HepG2 (cell line): ENCODE data around the gene TSPAN15. TPM values are rescaled to one million over a fixed set of nuclear protein-coding genes. Genes with fewer than 3 reads are reported as not detected.

Source experiments
- ATAC-seq: fragments of 200-7000 bp; cut with Tn5 transposase; 3 replicates; pipeline ENCODE4 v1.9.1; 2020; ENCODE audit warnings: mild to moderate bottlenecking, moderate library complexity
- BruUV-seq: library from RNA; stranded (reverse); fragments of 400-500 nt; replicated peaks from 2 replicates; lab custom pipeline; 2021; lab: Mats Ljungman, UMichigan
- CTCF ChIA-PET: fragments of 300-600 bp; formaldehyde crosslinking; extraction: SDS; loops from one replicate; lab custom pipeline; 2021; ENCODE audit warnings: low total read pairs, inconsistent platforms, low intra/inter-chr PET ratio; lab: Yijun Ruan, JAX
- POLR2A ChIA-PET: fragments of 350-600 bp; sonication (Branson Sonifier 250); formaldehyde crosslinking; loops from one replicate; lab custom pipeline; 2020; ENCODE audit warnings: antibody characterized with exemption, inconsistent platforms; lab: Yijun Ruan, JAX
- DNase-seq: peaks from one replicate; pipeline ENCODE4 v3.0.0-alpha.2; 2015; ENCODE audit warnings: low spot score
- FAIRE-seq: peaks from 3 replicates; lab custom pipeline; 2011; peaks lifted over from hg19 to GRCh38; lab: Jason Lieb, UNC
- H2AFZ ChIP-seq: one replicate; pipeline ENCODE4 v1.6.1; 2011; ENCODE audit warnings: low read length, inconsistent platforms
- H3K27ac ChIP-seq: fragments of 300-600 bp; 3 replicates; pipeline ENCODE4 v1.8.0; 2011; ENCODE audit warnings: mixed run types, mild to moderate bottlenecking, mixed read lengths, low read length, inconsistent platforms; ENCODE audit not compliant: insufficient read depth; ENCODE audit errors: extremely low read length
- H3K27me3 ChIP-seq, 2 experiments: fragments of 200-600 bp in 1 of 2; 2 replicates in 1 of 2; 3 replicates in 1 of 2; pipeline versions ENCODE4 v1.6.0 to v1.8.0; 2011; ENCODE audit warnings: low read length in 2 of 2, mild to moderate bottlenecking in 2 of 2, moderate library complexity in 2 of 2, inconsistent platforms in 1 of 2; ENCODE audit not compliant: insufficient read depth in 2 of 2, control insufficient read depth in 1 of 2
- H3K36me3 ChIP-seq, 2 experiments: fragments of 200-600 bp in 1 of 2; replicated peaks in 1 of 2; 2 replicates in 1 of 2; 3 replicates in 1 of 2; pipeline versions ENCODE4 v1.5.1 to v1.8.0; 2011; ENCODE audit warnings: low read length in 2 of 2, inconsistent platforms in 1 of 2; ENCODE audit not compliant: insufficient read depth in 2 of 2, control insufficient read depth in 1 of 2
- H3K4me1 ChIP-seq: 2 replicates; pipeline ENCODE4 v1.5.1; 2012; ENCODE audit warnings: low read length, inconsistent platforms; ENCODE audit not compliant: insufficient read depth
- H3K4me2 ChIP-seq: 2 replicates; pipeline ENCODE4 v1.6.0; 2011; ENCODE audit warnings: low read depth, low read length, inconsistent platforms
- H3K4me3 ChIP-seq, 3 experiments: fragments of 200-600 bp in 1 of 3; sonication (generic), shearing (Covaris generic) in 1 of 3; replicated peaks in 1 of 3; 2 replicates each; pipeline ENCODE4 v1.5.1; 2011 to 2016; ENCODE audit warnings: low read length in 3 of 3, inconsistent platforms in 2 of 3, low read depth in 2 of 3, mild to moderate bottlenecking in 2 of 3, control low read depth in 1 of 3, mixed read lengths in 1 of 3; ENCODE audit not compliant: insufficient read depth in 1 of 3
- H3K79me2 ChIP-seq: one replicate; pipeline ENCODE4 v1.6.1; 2011; ENCODE audit warnings: low read length, inconsistent platforms; ENCODE audit not compliant: insufficient read depth
- H3K9ac ChIP-seq: 2 replicates; pipeline ENCODE4 v1.6.0; 2011; ENCODE audit warnings: mild to moderate bottlenecking, low read depth, low read length, inconsistent platforms; ENCODE audit not compliant: insufficient read depth
- H3K9me3 ChIP-seq: 2 replicates; pipeline ENCODE4 v1.5.1; 2012; ENCODE audit warnings: mild to moderate bottlenecking, low read length
- H4K20me1 ChIP-seq: 2 replicates; pipeline ENCODE4 v1.6.0; 2011; ENCODE audit warnings: inconsistent platforms, mild to moderate bottlenecking, low read length, moderate library complexity; ENCODE audit not compliant: insufficient read depth
- AGO2 ChIP-seq: fragments of 200-400 bp; formaldehyde crosslinking; optimal IDR thresholded peaks from 2 replicates; pipeline ENCODE3; 2017; ENCODE audit warnings: mild to moderate bottlenecking, low read depth, low read length, moderate library complexity
- ATF1 ChIP-seq: IDR thresholded peaks from 2 replicates; pipeline ENCODE4 v1.6.1; 2016; ENCODE audit warnings: mild to moderate bottlenecking, control low read depth
- GATAD1 ChIP-seq: IDR thresholded peaks from 2 replicates; pipeline ENCODE4 v1.6.1; 2016; ENCODE audit warnings: missing genetic modification reagents, missing compliant biosample characterization
- HMG20A ChIP-seq: IDR thresholded peaks from 2 replicates; pipeline ENCODE4 v1.6.1; 2016; ENCODE audit warnings: borderline replicate concordance
- HMGXB3 ChIP-seq: sonication (generic); formaldehyde crosslinking; IDR thresholded peaks from 2 replicates; pipeline ENCODE4 v1.4.0; 2020; ENCODE audit warnings: missing genetic modification reagents, borderline replicate concordance
- KMT2B ChIP-seq: IDR thresholded peaks from 2 replicates; pipeline ENCODE4 v1.6.1; 2016; ENCODE audit warnings: missing genetic modification reagents, missing compliant biosample characterization
- NFATC3 ChIP-seq: sonication (generic); formaldehyde crosslinking; IDR thresholded peaks from 2 replicates; pipeline ENCODE4 v1.5.1; 2020; ENCODE audit warnings: mild to moderate bottlenecking, missing genetic modification reagents
- RAD21 ChIP-seq: fragments of 450-650 bp; formaldehyde crosslinking; IDR thresholded peaks from 2 replicates; pipeline ENCODE4 v1.5.0; 2020; ENCODE audit warnings: mild to moderate bottlenecking
- SMARCE1 ChIP-seq: fragments of 450-650 bp; IDR thresholded peaks from 2 replicates; pipeline ENCODE4 v1.6.1; 2017; ENCODE audit warnings: borderline replicate concordance
- SNAPC2 ChIP-seq: sonication (generic); formaldehyde crosslinking; IDR thresholded peaks from 2 replicates; pipeline ENCODE4 v1.8.1; 2022; ENCODE audit warnings: mild to moderate bottlenecking, missing genetic modification reagents
- TFDP2 ChIP-seq: sonication (generic); formaldehyde crosslinking; IDR thresholded peaks from 2 replicates; pipeline ENCODE4 v1.4.0; 2020; ENCODE audit warnings: missing genetic modification reagents
- ZFX ChIP-seq: sonication (generic); formaldehyde crosslinking; IDR thresholded peaks from 2 replicates; pipeline ENCODE4 v1.4.0; 2020; ENCODE audit warnings: mild to moderate bottlenecking, low read depth, missing genetic modification reagents, moderate library complexity
- ZKSCAN5 ChIP-seq: sonication (generic); formaldehyde crosslinking; IDR thresholded peaks from 2 replicates; pipeline ENCODE4 v1.5.1; 2020; ENCODE audit warnings: mild to moderate bottlenecking, missing genetic modification reagents
- ZNF292 ChIP-seq: sonication (generic); formaldehyde crosslinking; IDR thresholded peaks from 2 replicates; pipeline ENCODE4 v1.8.1; 2022; ENCODE audit warnings: mild to moderate bottlenecking, low read depth, missing genetic modification reagents, borderline replicate concordance
- ZNF432 ChIP-seq: sonication (generic); formaldehyde crosslinking; IDR thresholded peaks from 2 replicates; pipeline ENCODE4 v1.5.0; 2020; ENCODE audit warnings: missing genetic modification reagents, mild to moderate bottlenecking, borderline replicate concordance
- WGBS: methylation state at CpG from one replicate; pipeline ENCODE4 v1.1.6; 2017; ENCODE audit warnings: low lambda C conversion rate; 5-methylcytosine and 5-hydroxymethylcytosine counted together
- in situ Hi-C: cut with HindIII; loops from 2 replicates; pipeline ENCODE4 v1.10.0; 2017; ENCODE audit warnings: low pct_unique_long_range_greater_than_20kb; ENCODE audit not compliant: extremely low pct_ligation_motif_present
- intact Hi-C: fragments of 100-400 bp; cut with micrococcal nuclease; formaldehyde crosslinking; loops from one replicate; pipeline ENCODE4 v1.10.0; 2022; ENCODE audit not compliant: unreplicated experiment
- polyA plus RNA-seq, 8 experiments: library from polyadenylated mRNA; depleted of rRNA in 3 of 8; stranded (reverse) in 7 of 8; unstranded in 1 of 8; fragments of >200 nt; fragmentation: Illumina TruSeq in 4 of 8; extraction: Trizol in 4 of 8; gene quantifications; 2 replicates each; pipeline versions ENCODE4 v1.2.1 to v1.2.3, GENCODE V29; 2011 to 2016; ENCODE audit warnings: low read depth in 4 of 8, missing spikeins in 1 of 8, mixed read lengths in 1 of 8; ENCODE audit not compliant: insufficient read depth in 1 of 8
- total RNA-seq, 5 experiments: library from RNA; depleted of rRNA; stranded (reverse); fragments of >200 nt; fragmentation: Illumina TruSeq; extraction: Trizol; gene quantifications; 2 replicates each; pipeline ENCODE4 v1.2.3, GENCODE V29; 2016; ENCODE audit warnings: low read depth in 1 of 5

TSPAN15 gene
- total and polyA plus RNA-seq, 2 of the 13 experiments (the other 11 are each of a cell fraction or from before 2014, with no cell fraction given), result 0.27 to 3.2 TPM

- Histone ChIP-seq H3K4me1 (no peaks in the 10 kb centered on the region), H3K9ac (no peak overlapping the region), H4K20me1 (no peaks in the 10 kb centered on the region), H3K4me2 (no peak overlapping the region), H3K9me3 (no peaks in the 10 kb centered on the region), H3K27me3 (no peaks in the 10 kb centered on the region; a peak in 1 of 5 replicates), H3K79me2 (no peaks in the 10 kb centered on the region), H3K4me3 (no peak overlapping the region), H3K36me3 (no peaks in the 10 kb centered on the region), H2AFZ (no peak overlapping the region), H3K27ac (no peak overlapping the region)
- POLR2A ChIA-PET, result no interaction called here
- ATAC-seq, result no peak
- no TSS peak for BruUV-seq
- intact Hi-C loops, result no loop called here
- WGBS, result 49% methylated on average over 6 of the region's 6 CpGs
- TF ChIP-seq NFATC3 (no peak), GATAD1 (CRISPR knock-in tag) (no peak), KMT2B (CRISPR knock-in tag) (no peak), ATF1 (CRISPR knock-in tag) (no peak)
- CTCF ChIA-PET, result no interaction called here
- no peak for FAIRE-seq
- in situ Hi-C loops, result loop anchor here (10.0 kb wide), 1 partner anchor 267 kb away; no protein-coding TSS in a partner anchor
- no peak for DNase-seq
Measured at GRCh38 chr10:69501657-69502056, 50.4 kb downstream of the TSPAN15 start.

GRCh38 chr10:69502589-69502988, 51.3 kb downstream of the TSPAN15 start:
- ATAC-seq, result no peak
- ChIA-PET POLR2A (no interaction called here), CTCF (no interaction called here)
- no TSS peak for BruUV-seq
- no peak overlapping the region for H2AFZ ChIP-seq
- no peaks in the 10 kb centered on the region for H3K4me1 ChIP-seq
- no peaks in the 10 kb centered on the region for H4K20me1 ChIP-seq
- FAIRE-seq, result no peak
- in situ Hi-C loops (loop anchor here (10.0 kb wide), 1 partner anchor 268 kb away; no protein-coding TSS in a partner anchor), intact Hi-C loops (no loop called here)
- DNase-seq, result no peak
- H3K79me2 ChIP-seq, result no peaks in the 10 kb centered on the region
- no peaks in the 10 kb centered on the region for H3K36me3 ChIP-seq
- H3K9me3 ChIP-seq, result no peaks in the 10 kb centered on the region
- H3K4me2 ChIP-seq, result no peak overlapping the region
- no peak overlapping the region for H3K27ac ChIP-seq
- WGBS, result 53% methylated on average over 2 of the region's 4 CpGs
- no peak overlapping the region for H3K9ac ChIP-seq
- no peaks in the 10 kb centered on the region; a peak in 1 of 5 replicates for H3K27me3 ChIP-seq
- H3K4me3 ChIP-seq, result no peak overlapping the region
- TF ChIP-seq TFDP2 (CRISPR knock-in tag) (no peak), AGO2 (no peak), ZNF292 (CRISPR knock-in tag) (no peak), ZFX (CRISPR knock-in tag) (no peak), SNAPC2 (no peak), HMG20A (CRISPR knock-in tag) (no peak), HMGXB3 (CRISPR knock-in tag) (no peak), ZKSCAN5 (CRISPR knock-in tag) (no peak), RAD21 (CRISPR knock-in tag) (no peak), SMARCE1 (no peak), ZNF432 (CRISPR knock-in tag) (no peak)
